WTC11 (cell line): ENCODE results near the gene HCFC2. TPM values are rescaled to one million over a fixed set of nuclear protein-coding genes. Genes with fewer than 3 reads are reported as not detected.
"Not testable (repeated sequence)": the region's sequence is repeated elsewhere in the genome, so short reads cannot be mapped to it uniquely, and the experiment has no call there.

ENCODE experiments used
- ATAC-seq: fragments of 200-7000 bp; cut with Tn5 transposase; 2 replicates; pipeline ENCODE4 v1.10.0; 2021; ENCODE audit warnings: mild to moderate bottlenecking, moderate library complexity
- CTCF ChIA-PET: fragments of 300-600 bp; sonication (Branson Sonifier 250); formaldehyde crosslinking; loops from one replicate; lab custom pipeline; 2021; ENCODE audit warnings: antibody characterized with exemption; lab: Charles Lee
- POLR2A ChIA-PET: fragments of 350-600 bp; sonication (Branson Sonifier 250); formaldehyde crosslinking; loops from one replicate; lab custom pipeline; 2021; ENCODE audit warnings: antibody characterized with exemption; lab: Charles Lee
- DNase-seq: peaks from one replicate; pipeline ENCODE4 v3.0.0; 2021; ENCODE audit warnings: low spot score
- H3K27ac Mint-ChIP-seq: 2 replicates; pipeline ENCODE4 v1.8.0; 2021; ENCODE audit warnings: mixed read lengths
- H3K27me3 Mint-ChIP-seq: 2 replicates; pipeline ENCODE4 v1.8.0; 2021; ENCODE audit warnings: low read depth, mild to moderate bottlenecking, moderate library complexity, mixed read lengths
- H3K36me3 Mint-ChIP-seq: 2 replicates; pipeline ENCODE4 v1.8.0; 2021; ENCODE audit warnings: mixed read lengths
- H3K4me1 Mint-ChIP-seq: 2 replicates; pipeline ENCODE4 v1.8.0; 2022; ENCODE audit warnings: mixed read lengths
- H3K4me3 Mint-ChIP-seq: 2 replicates; pipeline ENCODE4 v1.8.0; 2021; ENCODE audit warnings: mild to moderate bottlenecking, moderate library complexity, mixed read lengths
- H3K9me3 Mint-ChIP-seq: 2 replicates; pipeline ENCODE4 v1.8.0; 2021; ENCODE audit warnings: mixed read lengths
- ARID4B ChIP-seq: sonication (generic); formaldehyde crosslinking; IDR thresholded peaks from 2 replicates; pipeline ENCODE4 v1.8.0; 2023; ENCODE audit warnings: missing genetic modification reagents, mild to moderate bottlenecking, borderline replicate concordance
- ATF2 ChIP-seq: sonication (generic); formaldehyde crosslinking; IDR thresholded peaks from 2 replicates; pipeline ENCODE4 v1.8.1; 2022; ENCODE audit warnings: low read depth, missing genetic modification reagents, borderline replicate concordance
- CBFB ChIP-seq: sonication (generic); formaldehyde crosslinking; IDR thresholded peaks from 2 replicates; pipeline ENCODE4 v1.8.1; 2022; ENCODE audit warnings: mild to moderate bottlenecking, low read depth, missing genetic modification reagents
- MYBL2 ChIP-seq: sonication (generic); formaldehyde crosslinking; IDR thresholded peaks from 2 replicates; pipeline ENCODE4 v1.8.1; 2023; ENCODE audit warnings: mild to moderate bottlenecking, moderate library complexity, missing genetic modification reagents
- TEAD1 ChIP-seq: sonication (generic); formaldehyde crosslinking; IDR thresholded peaks from 2 replicates; pipeline ENCODE4 v1.8.0; 2022; ENCODE audit warnings: mild to moderate bottlenecking, missing genetic modification reagents
- ZNF281 ChIP-seq: sonication (generic); formaldehyde crosslinking; IDR thresholded peaks from 2 replicates; pipeline ENCODE4 v1.8.0; 2023; ENCODE audit warnings: mild to moderate bottlenecking, missing genetic modification reagents
- ZNF512 ChIP-seq: sonication (generic); formaldehyde crosslinking; IDR thresholded peaks from 2 replicates; pipeline ENCODE4 v1.8.1; 2022; ENCODE audit warnings: missing genetic modification reagents, borderline replicate concordance
- total RNA-seq: library from RNA; stranded (reverse); gene quantifications from 3 replicates; pipeline ENCODE4 v1.2.3, GENCODE V29; 2021
- TF ChIP-seq, protein P1 (sequence below): sonication (generic); formaldehyde crosslinking; IDR thresholded peaks from 2 replicates; pipeline ENCODE4 v1.8.1; 2023; ENCODE audit warnings: mild to moderate bottlenecking, missing genetic modification reagents, moderate library complexity
- TF ChIP-seq, protein P2 (sequence below): sonication (generic); formaldehyde crosslinking; IDR thresholded peaks from 2 replicates; pipeline ENCODE4 v1.8.0; 2022; ENCODE audit warnings: missing genetic modification reagents

HCFC2 gene
- total RNA-seq, 1 experiment from 2014 or later = 1.6 TPM

GRCh38 chr12:104064031-104064841 is at the start of gene HCFC2 (continued):
- TF ChIP-seq ARID4B (CRISPR knock-in tag) = peak; percentile 81; the same call in 1 of the 2 replicates
- peak; percentile 58; the same call in 1 of the 2 replicates for TF ChIP-seq MYBL2 (CRISPR knock-in tag)
- no peak for TF ChIP-seq CBFB (CRISPR knock-in tag)
- TF ChIP-seq TEAD1 (CRISPR knock-in tag) = 0 out of 2 replicates have a peak, but pooled peaks have one; percentile 79
- TF ChIP-seq, protein P1, sequence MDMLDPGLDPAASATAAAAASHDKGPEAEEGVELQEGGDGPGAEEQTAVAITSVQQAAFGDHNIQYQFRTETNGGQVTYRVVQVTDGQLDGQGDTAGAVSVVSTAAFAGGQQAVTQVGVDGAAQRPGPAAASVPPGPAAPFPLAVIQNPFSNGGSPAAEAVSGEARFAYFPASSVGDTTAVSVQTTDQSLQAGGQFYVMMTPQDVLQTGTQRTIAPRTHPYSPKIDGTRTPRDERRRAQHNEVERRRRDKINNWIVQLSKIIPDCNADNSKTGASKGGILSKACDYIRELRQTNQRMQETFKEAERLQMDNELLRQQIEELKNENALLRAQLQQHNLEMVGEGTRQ = peak; percentile 98
- TF ChIP-seq ATF2 = no peak
- TF ChIP-seq ZNF281 (CRISPR knock-in tag) = peak; percentile 46

DNA sequence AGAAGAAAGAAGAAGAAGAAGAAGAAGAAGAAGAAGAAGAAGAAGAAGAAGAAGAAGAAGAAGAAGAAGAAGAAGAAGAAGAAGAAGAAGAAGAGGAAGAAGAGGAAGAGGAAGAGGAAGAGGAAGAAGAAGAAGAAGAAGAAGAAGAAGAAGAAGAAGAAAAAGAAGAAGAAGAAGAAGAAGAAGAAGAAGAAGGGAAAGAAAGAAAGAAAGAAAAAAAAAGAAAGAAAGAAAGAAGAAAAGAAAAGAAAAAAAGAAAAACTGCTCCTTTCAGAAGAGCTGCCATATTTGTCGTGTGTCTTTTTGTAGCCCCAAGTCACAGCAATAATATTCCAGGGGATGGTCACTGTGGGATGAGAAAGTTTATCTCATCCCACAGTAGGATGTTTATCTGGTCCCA is 42.5 kb upstream of the HCFC2 start:
- H3K27me3 Mint-ChIP-seq, POLR2A ChIA-PET, ATAC-seq, CTCF ChIA-PET, H3K27ac Mint-ChIP-seq, DNase-seq, H3K4me1 Mint-ChIP-seq, H3K4me3 Mint-ChIP-seq: not testable (repeated sequence)
- Mint-ChIP-seq H3K36me3 (peaks cover 11% of the 10 kb centered on the region; the same call in 1 of the 2 replicates), H3K9me3 (peaks cover 16% of the 10 kb centered on the region)
- TF ChIP-seq ZNF512 (CRISPR knock-in tag) = 0 out of 2 replicates have a peak, but pooled peaks have one; percentile 25

- ChIA-PET POLR2A (no interaction called here), CTCF (no interaction called here)
- no peak overlapping the region for H3K4me3 Mint-ChIP-seq
- H3K27ac Mint-ChIP-seq = no peak overlapping the region
- TF ChIP-seq, protein P2, sequence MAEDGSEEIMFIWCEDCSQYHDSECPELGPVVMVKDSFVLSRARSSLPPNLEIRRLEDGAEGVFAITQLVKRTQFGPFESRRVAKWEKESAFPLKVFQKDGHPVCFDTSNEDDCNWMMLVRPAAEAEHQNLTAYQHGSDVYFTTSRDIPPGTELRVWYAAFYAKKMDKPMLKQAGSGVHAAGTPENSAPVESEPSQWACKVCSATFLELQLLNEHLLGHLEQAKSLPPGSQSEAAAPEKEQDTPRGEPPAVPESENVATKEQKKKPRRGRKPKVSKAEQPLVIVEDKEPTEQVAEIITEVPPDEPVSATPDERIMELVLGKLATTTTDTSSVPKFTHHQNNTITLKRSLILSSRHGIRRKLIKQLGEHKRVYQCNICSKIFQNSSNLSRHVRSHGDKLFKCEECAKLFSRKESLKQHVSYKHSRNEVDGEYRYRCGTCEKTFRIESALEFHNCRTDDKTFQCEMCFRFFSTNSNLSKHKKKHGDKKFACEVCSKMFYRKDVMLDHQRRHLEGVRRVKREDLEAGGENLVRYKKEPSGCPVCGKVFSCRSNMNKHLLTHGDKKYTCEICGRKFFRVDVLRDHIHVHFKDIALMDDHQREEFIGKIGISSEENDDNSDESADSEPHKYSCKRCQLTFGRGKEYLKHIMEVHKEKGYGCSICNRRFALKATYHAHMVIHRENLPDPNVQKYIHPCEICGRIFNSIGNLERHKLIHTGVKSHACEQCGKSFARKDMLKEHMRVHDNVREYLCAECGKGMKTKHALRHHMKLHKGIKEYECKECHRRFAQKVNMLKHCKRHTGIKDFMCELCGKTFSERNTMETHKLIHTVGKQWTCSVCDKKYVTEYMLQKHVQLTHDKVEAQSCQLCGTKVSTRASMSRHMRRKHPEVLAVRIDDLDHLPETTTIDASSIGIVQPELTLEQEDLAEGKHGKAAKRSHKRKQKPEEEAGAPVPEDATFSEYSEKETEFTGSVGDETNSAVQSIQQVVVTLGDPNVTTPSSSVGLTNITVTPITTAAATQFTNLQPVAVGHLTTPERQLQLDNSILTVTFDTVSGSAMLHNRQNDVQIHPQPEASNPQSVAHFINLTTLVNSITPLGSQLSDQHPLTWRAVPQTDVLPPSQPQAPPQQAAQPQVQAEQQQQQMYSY (CRISPR knock-in tag) = no peak
- ATAC-seq (no peak), DNase-seq (no peak)
- peaks cover 11% of the 10 kb centered on the region; the same call in 1 of the 2 replicates for H3K36me3 Mint-ChIP-seq
- peaks cover 7% of the 10 kb centered on the region; the same call in 1 of the 2 replicates for H3K27me3 Mint-ChIP-seq
- peaks cover 16% of the 10 kb centered on the region for H3K9me3 Mint-ChIP-seq
- H3K4me1 Mint-ChIP-seq = no peaks in the 10 kb centered on the region
These were observed 41.5 kb upstream of the HCFC2 start for GRCh38 chr12:104022786-104023185.
